SK-N-SH (cell line): ENCODE results near the gene TMEM145.

Source experiments
- EP300 ChIP-seq, 2 experiments: IDR thresholded peaks; 2 replicates each; pipeline versions ENCODE4 v1.4.0 to v1.6.1; 2012; ENCODE audit warnings: borderline replicate concordance in 1 of 2, low read depth in 1 of 2, low read length in 1 of 2
- EZH2phosphoT487 ChIP-seq: fragments of 200-600 bp; sonication (generic); IDR thresholded peaks from 2 replicates; pipeline ENCODE4 v1.6.1; 2017; ENCODE audit warnings: low read depth, mixed run types, mild to moderate bottlenecking, antibody characterized with exemption, moderate library complexity, borderline replicate concordance
- FOXM1 ChIP-seq: IDR thresholded peaks from 2 replicates; pipeline ENCODE4 v1.4.0; 2012; ENCODE audit warnings: low read depth, mild to moderate bottlenecking
- JUND ChIP-seq: IDR thresholded peaks from 2 replicates; pipeline ENCODE4 v1.4.0; 2012
- RFX5 ChIP-seq: IDR thresholded peaks from 2 replicates; pipeline ENCODE4 v1.6.1; 2012; ENCODE audit warnings: mild to moderate bottlenecking, improper control_type of control experiment, low read length
- YY1 ChIP-seq: IDR thresholded peaks from 2 replicates; pipeline ENCODE4 v1.4.0; 2012; ENCODE audit warnings: low read depth, mild to moderate bottlenecking
- TF ChIP-seq, protein P1 (sequence below): fragments of 200-600 bp; sonication (generic); IDR thresholded peaks from 2 replicates; pipeline ENCODE4 v1.6.1; 2017; ENCODE audit warnings: antibody characterized with exemption, mild to moderate bottlenecking, moderate library complexity
- TF ChIP-seq, protein P2 (sequence below): IDR thresholded peaks from 2 replicates; pipeline ENCODE4 v1.4.0; 2012; ENCODE audit warnings: low read depth, borderline replicate concordance
- TF ChIP-seq, protein P3 (sequence below): IDR thresholded peaks from 2 replicates; pipeline ENCODE4 v1.6.1; 2012; ENCODE audit warnings: mild to moderate bottlenecking, low read depth, low read length, moderate library complexity

DNA sequence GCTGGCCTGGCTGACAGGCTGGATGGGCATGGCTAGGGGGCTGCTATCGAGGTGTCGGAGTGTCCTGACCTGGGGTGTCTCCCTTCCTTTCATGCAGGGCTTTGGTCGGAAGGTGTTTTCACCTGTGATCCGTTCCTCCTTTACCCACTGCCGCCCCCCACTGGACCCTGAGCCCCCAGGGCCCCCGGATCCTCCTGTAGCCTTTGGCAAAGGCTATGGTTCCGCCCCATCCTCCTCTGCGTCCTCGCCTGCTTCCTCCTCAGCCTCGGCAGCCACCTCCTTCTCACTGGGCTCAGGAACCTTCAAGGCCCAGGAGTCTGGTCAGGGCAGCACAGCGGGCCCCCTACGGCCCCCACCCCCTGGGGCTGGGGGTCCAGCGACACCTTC, 23.0 kb upstream of the TMEM145 start:
- TF ChIP-seq FOXM1 (no peak), EP300 (IDR thresholded peaks at IDR 0.05; ENCODE audit: borderline replicate concordance in 1 of 2, low read depth in 1 of 2, low read length in 1 of 2) (no peak), RFX5 (no peak), EZH2phosphoT487 (no peak), YY1 (no peak), JUND (no peak)
- TF ChIP-seq, protein P1, sequence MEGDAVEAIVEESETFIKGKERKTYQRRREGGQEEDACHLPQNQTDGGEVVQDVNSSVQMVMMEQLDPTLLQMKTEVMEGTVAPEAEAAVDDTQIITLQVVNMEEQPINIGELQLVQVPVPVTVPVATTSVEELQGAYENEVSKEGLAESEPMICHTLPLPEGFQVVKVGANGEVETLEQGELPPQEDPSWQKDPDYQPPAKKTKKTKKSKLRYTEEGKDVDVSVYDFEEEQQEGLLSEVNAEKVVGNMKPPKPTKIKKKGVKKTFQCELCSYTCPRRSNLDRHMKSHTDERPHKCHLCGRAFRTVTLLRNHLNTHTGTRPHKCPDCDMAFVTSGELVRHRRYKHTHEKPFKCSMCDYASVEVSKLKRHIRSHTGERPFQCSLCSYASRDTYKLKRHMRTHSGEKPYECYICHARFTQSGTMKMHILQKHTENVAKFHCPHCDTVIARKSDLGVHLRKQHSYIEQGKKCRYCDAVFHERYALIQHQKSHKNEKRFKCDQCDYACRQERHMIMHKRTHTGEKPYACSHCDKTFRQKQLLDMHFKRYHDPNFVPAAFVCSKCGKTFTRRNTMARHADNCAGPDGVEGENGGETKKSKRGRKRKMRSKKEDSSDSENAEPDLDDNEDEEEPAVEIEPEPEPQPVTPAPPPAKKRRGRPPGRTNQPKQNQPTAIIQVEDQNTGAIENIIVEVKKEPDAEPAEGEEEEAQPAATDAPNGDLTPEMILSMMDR, result no peak
- TF ChIP-seq, protein P2, sequence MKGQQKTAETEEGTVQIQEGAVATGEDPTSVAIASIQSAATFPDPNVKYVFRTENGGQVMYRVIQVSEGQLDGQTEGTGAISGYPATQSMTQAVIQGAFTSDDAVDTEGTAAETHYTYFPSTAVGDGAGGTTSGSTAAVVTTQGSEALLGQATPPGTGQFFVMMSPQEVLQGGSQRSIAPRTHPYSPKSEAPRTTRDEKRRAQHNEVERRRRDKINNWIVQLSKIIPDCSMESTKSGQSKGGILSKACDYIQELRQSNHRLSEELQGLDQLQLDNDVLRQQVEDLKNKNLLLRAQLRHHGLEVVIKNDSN, result no peak
- TF ChIP-seq, protein P3, sequence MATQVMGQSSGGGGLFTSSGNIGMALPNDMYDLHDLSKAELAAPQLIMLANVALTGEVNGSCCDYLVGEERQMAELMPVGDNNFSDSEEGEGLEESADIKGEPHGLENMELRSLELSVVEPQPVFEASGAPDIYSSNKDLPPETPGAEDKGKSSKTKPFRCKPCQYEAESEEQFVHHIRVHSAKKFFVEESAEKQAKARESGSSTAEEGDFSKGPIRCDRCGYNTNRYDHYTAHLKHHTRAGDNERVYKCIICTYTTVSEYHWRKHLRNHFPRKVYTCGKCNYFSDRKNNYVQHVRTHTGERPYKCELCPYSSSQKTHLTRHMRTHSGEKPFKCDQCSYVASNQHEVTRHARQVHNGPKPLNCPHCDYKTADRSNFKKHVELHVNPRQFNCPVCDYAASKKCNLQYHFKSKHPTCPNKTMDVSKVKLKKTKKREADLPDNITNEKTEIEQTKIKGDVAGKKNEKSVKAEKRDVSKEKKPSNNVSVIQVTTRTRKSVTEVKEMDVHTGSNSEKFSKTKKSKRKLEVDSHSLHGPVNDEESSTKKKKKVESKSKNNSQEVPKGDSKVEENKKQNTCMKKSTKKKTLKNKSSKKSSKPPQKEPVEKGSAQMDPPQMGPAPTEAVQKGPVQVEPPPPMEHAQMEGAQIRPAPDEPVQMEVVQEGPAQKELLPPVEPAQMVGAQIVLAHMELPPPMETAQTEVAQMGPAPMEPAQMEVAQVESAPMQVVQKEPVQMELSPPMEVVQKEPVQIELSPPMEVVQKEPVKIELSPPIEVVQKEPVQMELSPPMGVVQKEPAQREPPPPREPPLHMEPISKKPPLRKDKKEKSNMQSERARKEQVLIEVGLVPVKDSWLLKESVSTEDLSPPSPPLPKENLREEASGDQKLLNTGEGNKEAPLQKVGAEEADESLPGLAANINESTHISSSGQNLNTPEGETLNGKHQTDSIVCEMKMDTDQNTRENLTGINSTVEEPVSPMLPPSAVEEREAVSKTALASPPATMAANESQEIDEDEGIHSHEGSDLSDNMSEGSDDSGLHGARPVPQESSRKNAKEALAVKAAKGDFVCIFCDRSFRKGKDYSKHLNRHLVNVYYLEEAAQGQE, result no peak
